Stimulated activated CD8-positive, alpha-beta memory T cell treated with anti-CD3 and anti-CD28 coated beads, Interleukin-4, amount 100 ng/mL, for 1 hour (primary cell): ENCODE measurements around the gene STAB1.

ENCODE experiments used
- DNase-seq, 2 donors: peaks; one replicate each; pipeline ENCODE4 v3.0.0-alpha.2; 2020; ENCODE audit warnings: low read depth in 2 of 2, low spot score in 1 of 2

Gene STAB1

DNA sequence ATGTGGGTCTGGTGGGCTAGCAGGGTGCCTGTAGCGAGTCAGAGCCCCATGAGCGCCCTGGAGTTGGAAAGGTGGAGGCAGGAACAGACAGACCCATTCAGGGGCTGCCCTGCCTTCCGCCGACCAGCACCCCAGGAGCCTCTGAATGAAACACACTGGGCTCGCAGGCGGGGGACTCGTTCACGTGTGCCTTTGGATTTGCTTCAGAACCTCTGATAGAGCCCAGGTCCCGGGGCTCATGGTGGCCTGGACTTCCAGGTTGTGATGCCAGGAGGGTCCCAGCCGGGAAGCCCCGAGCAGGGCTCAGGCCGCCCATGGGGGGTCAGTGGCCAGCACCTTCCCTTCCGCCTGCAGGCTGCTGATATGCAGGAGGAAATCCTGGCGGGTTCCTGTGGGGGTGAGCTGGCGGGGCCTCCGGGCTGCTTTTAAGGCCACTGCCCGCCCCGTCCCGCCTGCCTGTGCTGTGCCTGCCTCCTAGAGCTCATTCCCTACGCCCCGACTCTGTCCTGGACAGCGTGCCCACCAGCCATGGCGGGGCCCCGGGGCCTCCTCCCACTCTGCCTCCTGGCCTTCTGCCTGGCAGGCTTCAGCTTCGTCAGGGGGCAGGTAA lies at the start of gene STAB1:
TSS of gene STAB1 (plus strand) at position 453 of the 610 bp plus-strand sequence. CDS start at position 529, 76 bp downstream.
- no peak for DNase-seq

- no peak for DNase-seq
These were observed 49.1 kb upstream of the STAB1 start for GRCh38 chr3:52446042-52446441.

DNA sequence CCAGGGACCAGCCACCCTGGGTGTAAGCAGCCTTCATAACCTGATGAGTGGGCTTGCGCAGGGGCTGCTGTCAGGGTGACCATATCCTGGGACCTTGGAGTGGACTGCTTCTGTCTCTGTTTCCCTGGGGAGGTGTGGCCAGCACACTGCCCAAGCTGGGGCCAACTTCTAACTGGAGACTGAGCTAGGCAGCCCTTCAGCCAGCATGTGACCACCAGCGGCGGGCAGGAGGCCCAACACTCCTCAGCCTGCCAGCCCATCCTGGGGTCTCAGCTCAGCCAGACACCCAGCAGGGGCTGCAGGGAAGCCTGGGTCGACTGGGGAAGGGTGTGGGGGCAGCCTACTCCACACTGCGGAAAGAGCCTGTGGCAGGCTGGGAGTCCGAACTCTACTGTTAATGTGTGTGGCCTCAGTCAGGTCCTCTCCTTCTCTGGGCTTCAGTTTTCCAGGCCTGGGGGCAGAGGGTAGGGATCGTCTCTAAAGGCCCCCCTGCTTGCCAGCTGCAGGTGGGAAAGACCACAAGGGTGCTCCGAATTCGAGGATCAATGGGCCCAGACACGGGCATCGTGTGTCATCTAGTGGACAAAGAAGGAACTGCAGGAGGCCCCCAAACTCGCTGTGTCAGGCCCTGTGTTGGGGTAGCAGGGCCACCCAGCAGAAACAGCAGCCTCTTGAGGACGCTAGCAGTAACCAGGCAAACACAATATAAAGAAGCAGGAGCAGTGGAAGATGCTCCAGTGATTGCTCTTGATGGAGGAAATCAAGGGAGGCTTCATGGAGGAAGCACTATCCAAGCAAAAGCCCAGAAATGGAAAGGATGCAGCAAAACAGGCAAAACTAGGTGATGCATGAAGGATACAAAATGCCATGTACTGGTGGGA lies 48.3 kb upstream of the STAB1 start:
- DNase-seq: peak; percentile 43 to 48

DNA sequence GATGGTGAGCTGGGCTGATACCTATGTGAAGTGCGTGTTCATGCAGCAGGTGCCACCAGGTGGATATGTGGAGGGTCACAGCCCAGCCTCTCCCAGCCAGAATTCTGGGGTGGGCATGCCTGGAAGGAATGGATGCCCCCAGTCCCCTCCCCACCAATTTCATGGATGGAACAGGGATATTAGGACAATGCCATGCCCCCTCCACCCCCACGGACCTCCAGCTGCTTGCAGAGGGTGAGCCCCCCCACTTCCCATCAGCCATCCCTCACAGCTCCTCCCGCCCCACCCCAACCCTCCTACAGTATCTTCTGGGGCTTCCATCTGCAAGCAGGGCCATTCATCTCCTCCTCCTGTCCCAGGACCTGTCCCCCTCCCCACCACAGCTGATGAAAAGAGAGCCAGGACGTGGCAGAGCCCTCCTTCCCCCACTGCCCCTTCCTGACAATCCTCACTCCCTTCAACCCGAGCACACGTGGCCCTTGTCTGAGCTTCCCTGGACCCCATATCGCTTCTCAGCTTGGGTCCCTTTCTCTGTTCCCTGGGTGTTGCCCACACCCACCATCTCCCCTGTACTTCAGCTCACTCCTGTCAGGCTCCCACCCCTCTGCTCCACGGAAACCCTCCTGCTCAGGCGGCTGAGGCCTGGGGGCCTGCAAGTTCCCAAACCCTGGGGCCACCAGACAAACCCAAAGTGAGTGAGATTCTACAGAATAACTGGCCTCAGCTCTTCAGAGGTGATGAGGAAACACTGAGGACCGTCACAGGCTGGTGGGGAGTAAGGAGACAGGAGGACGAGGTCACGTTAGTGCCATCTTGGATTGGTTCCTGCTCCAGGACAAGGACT lies 47.4 kb upstream of the STAB1 start:
- DNase-seq: no peak

DNA sequence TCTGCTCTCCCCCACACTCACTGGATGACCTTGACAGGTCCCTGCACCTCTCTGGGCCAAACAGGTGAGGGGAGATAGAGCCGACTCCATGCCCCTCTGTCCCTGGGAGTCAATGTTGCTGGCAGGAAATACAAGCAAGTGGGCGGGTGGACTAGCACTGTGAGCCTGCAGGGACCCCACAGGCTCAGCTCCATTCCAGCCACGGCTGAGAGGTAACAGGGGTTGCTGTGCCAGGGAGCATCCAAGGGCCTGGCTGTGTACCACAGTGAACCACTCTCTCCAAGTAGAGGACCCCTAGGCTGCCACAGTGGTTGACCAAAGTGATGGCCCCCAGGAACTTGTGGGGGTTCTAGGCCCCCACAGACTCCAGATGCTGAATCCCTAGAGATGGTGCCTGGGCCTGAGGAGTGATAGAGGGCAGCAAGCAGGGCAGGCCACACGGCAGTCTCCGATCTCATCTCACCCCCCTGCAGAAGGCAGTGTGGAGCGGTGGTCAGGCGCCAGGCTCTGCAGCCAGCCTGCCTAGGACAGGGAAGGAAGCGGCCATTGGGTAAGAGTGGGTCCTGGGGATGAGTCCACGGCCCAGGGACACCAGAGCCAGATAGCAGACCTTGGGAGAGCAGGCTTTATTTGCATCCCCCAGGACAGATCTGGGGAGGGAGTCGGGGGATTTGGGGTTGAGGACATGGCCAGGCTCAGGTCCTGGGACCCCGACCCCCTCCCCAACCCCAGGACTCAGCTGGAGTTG lies 44.5 kb upstream of the STAB1 start:
- no peak for DNase-seq

DNA sequence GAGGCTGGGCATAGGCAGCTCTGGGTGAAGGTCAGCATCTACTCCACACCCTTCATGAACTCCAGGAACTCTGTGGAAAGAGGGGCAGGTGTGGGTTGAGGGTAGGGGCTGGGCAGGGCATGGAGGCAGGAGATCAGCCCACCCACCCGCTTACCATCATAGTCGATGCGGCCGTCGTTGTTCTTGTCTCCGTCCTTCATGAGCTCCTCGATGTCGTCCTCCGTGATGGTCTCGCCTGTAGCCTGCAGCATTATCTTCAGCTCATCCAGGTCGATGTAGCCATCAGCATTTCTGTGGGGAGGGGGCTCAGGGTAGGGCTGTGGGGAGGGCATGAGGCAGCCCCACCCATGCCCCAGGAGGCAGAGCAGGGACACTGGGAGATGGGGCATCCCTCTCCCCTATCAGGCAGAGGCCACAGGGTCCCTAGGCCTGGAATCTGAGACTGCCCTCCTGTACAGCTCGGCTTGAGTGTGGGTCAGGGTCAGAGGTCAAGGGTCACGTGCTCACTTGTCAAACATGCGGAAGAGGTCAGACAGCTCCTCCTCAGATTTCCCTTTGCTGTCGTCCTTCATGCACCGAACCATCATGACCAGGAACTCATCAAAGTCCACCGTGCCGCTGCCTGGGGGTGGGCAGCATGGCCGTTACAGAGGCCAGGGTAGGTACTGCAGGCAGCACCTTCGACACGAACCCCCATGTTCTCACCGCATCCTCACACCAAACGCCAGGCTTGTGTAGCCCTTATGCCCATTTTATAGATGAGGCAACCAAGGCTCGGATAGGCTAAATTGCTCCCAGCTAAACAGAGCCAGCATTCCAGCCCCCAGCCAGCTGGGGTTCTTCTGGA lies 43.7 kb upstream of the STAB1 start:
- DNase-seq: no peak

GRCh38 chr3:52452126-52452525 lies 43.0 kb upstream of the STAB1 start:
- no peak for DNase-seq

- no peak for DNase-seq
These were observed 42.4 kb upstream of the STAB1 start for GRCh38 chr3:52452570-52453221.

DNA sequence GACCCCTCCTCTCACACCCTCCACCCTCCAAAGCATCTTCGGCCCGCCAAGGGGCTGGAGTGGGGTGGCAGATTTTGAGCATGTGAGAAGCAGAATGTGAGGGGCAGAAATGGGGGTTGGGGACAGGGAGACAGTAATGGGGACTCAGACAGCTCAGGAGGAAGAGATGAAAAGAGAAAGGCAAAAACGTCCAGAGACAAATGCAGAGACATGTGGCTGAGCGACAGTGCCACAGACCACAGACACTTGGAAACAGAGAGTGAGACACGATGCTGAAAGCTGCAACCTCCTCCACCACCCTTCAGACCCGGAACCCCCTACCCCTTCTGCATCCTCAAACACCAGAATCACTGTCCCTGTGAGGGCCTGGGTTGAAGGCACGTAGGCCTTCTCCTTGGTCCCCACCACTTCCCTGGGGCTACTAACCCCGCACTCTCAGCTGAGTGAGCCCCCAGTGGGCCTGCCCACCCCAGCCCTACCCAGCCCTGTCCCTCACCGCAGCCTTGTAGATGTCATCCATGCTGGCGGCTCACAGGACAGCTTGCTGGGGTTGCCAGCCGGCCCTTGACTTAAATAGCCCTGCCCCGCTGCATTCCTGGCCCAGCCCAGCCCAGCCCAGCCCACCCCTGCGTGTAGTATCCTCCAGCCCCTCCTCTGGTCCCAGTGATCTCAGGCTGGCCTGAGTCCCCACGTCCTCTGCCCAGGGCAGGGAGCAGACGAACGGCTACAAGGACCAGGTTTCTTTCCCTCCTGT lies 41.5 kb upstream of the STAB1 start, which contains the start of gene TNNC1:
TSS of gene TNNC1 (minus strand) at position 546 of the 754 bp plus-strand sequence. CDS start at position 520, 26 bp downstream.
- DNase-seq: no peak

GRCh38 chr3:52454250-52454937 lies 40.7 kb upstream of the STAB1 start:
- no peak for DNase-seq

GRCh38 chr3:52454938-52455282 lies 40.2 kb upstream of the STAB1 start:
- DNase-seq: no peak

GRCh38 chr3:52455283-52456168 lies 39.6 kb upstream of the STAB1 start, which contains the start of gene NISCH:
Gene NISCH (plus strand): TSS chr3:52455604. CDS start chr3:52455642, 38 bp downstream.
- DNase-seq: peak; percentile 94 to 95

GRCh38 chr3:52456169-52456799 lies 38.9 kb upstream of the STAB1 start:
- DNase-seq: no peak

DNA sequence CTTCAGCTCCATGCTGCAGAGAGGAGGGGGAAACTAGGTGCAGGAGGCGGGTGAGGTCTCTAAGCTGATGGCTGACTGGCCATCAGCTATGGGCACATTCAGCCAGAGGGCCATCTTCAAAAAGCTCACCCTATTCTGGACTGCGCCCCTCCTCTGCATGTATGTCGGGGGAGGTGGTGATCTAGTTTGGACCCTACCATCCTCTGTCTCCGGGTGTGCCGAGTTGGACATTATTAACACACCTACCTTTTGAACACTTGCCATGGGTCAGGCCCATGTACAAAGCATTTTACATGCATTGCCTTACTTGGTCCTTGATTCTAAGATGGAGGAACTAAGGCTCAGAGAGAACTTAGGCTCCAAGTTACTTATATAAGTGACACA lies 38.3 kb upstream of the STAB1 start:
- DNase-seq: no peak

GRCh38 chr3:52458031-52458760 lies 36.9 kb upstream of the STAB1 start:
- no peak for DNase-seq
